Cardiac muscle cell (in vitro differentiated cells and primary cell): Measurements from ENCODE around the gene LAMA3. TPM values are rescaled to one million over a fixed set of nuclear protein-coding genes. Genes with fewer than 3 reads are reported as not detected.

Experiments
- DNase-seq, 2 donors: peaks; one replicate each; pipeline versions ENCODE4 v3.0.0 to v3.0.0-alpha.2; 2010 to 2017; ENCODE audit warnings: low read depth in 1 of 2, low spot score in 1 of 2
- H3K27ac ChIP-seq: fragments of 200-600 bp; sonication (generic); 2 replicates; pipeline ENCODE4 v1.5.1; 2016
- H3K27me3 ChIP-seq: fragments of 200-600 bp; sonication (generic); 2 replicates; pipeline ENCODE4 v1.6.0; 2016; ENCODE audit warnings: control low read depth
- H3K36me3 ChIP-seq: fragments of 200-600 bp; sonication (generic); 2 replicates; pipeline ENCODE4 v1.5.1; 2016; ENCODE audit warnings: control low read depth
- H3K4me1 ChIP-seq: fragments of 200-600 bp; sonication (generic); 2 replicates; pipeline ENCODE4 v1.8.1; 2017; ENCODE audit warnings: low read depth, mild to moderate bottlenecking, mixed run types
- H3K4me3 ChIP-seq: fragments of 200-600 bp; sonication (generic); 2 replicates; pipeline ENCODE4 v1.5.1; 2016; ENCODE audit warnings: mild to moderate bottlenecking
- H3K9me3 ChIP-seq: fragments of 200-600 bp; sonication (generic); 2 replicates; pipeline ENCODE4 v1.5.1; 2017; ENCODE audit warnings: low read depth, mild to moderate bottlenecking, control low read depth
- CTCF ChIP-seq: IDR thresholded peaks from 2 replicates; pipeline ENCODE4 v1.5.1; 2012; ENCODE audit warnings: low read depth, mild to moderate bottlenecking, low read length
- polyA plus RNA-seq: library from polyadenylated mRNA; unstranded; fragments of >200 nt; fragmentation: Nextera tagmentation; extraction: Ambion mirVana; gene quantifications from 2 replicates; pipeline ENCODE4 v1.2.1, GENCODE V29; 2016
- total RNA-seq: library from RNA; depleted of rRNA; stranded (reverse); fragments of >200 nt; gene quantifications from 2 replicates; pipeline ENCODE4 v1.2.3, GENCODE V29; 2016

Gene LAMA3
- total and polyA plus RNA-seq, 2 experiments from 2014 or later, result 0.18 TPM; not detected in 1

- peak in 1 of 2 donors; percentile 66 for DNase-seq
- no peak for TF ChIP-seq CTCF
These were observed 95.6 kb downstream of the LAMA3 start for GRCh38 chr18:23784832-23785245.

GRCh38 chr18:23793051-23793450 lies 103.8 kb downstream of the LAMA3 start:
- Histone ChIP-seq H3K27me3 (no peaks in the 10 kb centered on the region), H3K27ac (no peak overlapping the region), H3K36me3 (no peaks in the 10 kb centered on the region), H3K4me1 (no peaks in the 10 kb centered on the region), H3K9me3 (no peaks in the 10 kb centered on the region), H3K4me3 (no peak overlapping the region)
- DNase-seq, result no peak
- TF ChIP-seq CTCF, result no peak

More at GRCh38 chr18:23784832-23785245, 95.6 kb downstream of the LAMA3 start:
- no peaks in the 10 kb centered on the region for H3K4me1 ChIP-seq
- H3K27me3 ChIP-seq, result no peaks in the 10 kb centered on the region
- H3K4me3 ChIP-seq, result no peak overlapping the region
- no peaks in the 10 kb centered on the region for H3K9me3 ChIP-seq
- H3K36me3 ChIP-seq, result no peaks in the 10 kb centered on the region
- H3K27ac ChIP-seq, result no peak overlapping the region

- H3K4me1 ChIP-seq, result no peaks in the 10 kb centered on the region
- no peak overlapping the region for H3K4me3 ChIP-seq
- no peak for DNase-seq
- no peak overlapping the region for H3K27ac ChIP-seq
- no peaks in the 10 kb centered on the region for H3K36me3 ChIP-seq
- H3K9me3 ChIP-seq, result no peaks in the 10 kb centered on the region
- no peaks in the 10 kb centered on the region for H3K27me3 ChIP-seq
- no peak for TF ChIP-seq CTCF
These were observed 105.0 kb downstream of the LAMA3 start for GRCh38 chr18:23793985-23794867.

- H3K9me3 ChIP-seq, result no peaks in the 10 kb centered on the region
- H3K27me3 ChIP-seq, result no peaks in the 10 kb centered on the region
- no peaks in the 10 kb centered on the region for H3K36me3 ChIP-seq
- no peak overlapping the region for H3K27ac ChIP-seq
- H3K4me1 ChIP-seq, result no peaks in the 10 kb centered on the region
- DNase-seq, result no peak
- H3K4me3 ChIP-seq, result no peak overlapping the region
- no peak for TF ChIP-seq CTCF
These were observed 109.0 kb downstream of the LAMA3 start for GRCh38 chr18:23798249-23798648.

GRCh38 chr18:23798824-23799223 lies 109.6 kb downstream of the LAMA3 start:
- no peak for TF ChIP-seq CTCF
- Histone ChIP-seq H3K9me3 (no peaks in the 10 kb centered on the region), H3K27ac (no peak overlapping the region), H3K27me3 (no peaks in the 10 kb centered on the region), H3K36me3 (no peaks in the 10 kb centered on the region), H3K4me1 (no peaks in the 10 kb centered on the region), H3K4me3 (no peak overlapping the region)
- no peak for DNase-seq
